ENCODE results near the gene PPP1R1B. TPM values are rescaled to one million over a fixed set of nuclear protein-coding genes. Genes with fewer than 3 reads are reported as not detected.
"Not testable (repeated sequence)": the region's sequence is repeated elsewhere in the genome, so short reads cannot be mapped to it uniquely, and the experiment has no call there.

The PPP1R1B gene
- total RNA-seq, 2 experiments from 2014 or later, result not detected

- Mint-ChIP-seq H3K9me3 (no peaks in the 10 kb centered on the region), H3K27ac (no peak overlapping the region), H3K4me3 (no peak overlapping the region), H3K27me3 (no peaks in the 10 kb centered on the region), H3K36me3 (ENCODE audit: low read depth) (no peaks in the 10 kb centered on the region), H3K4me1 (ENCODE audit: low read depth) (no peaks in the 10 kb centered on the region)
- intact Hi-C loops (cut with micrococcal nuclease), result no loop called here
- POLR2A ChIA-PET, result no interaction called here
- TF ChIP-seq CTCF (IDR thresholded peaks at IDR 0.05), result no peak
- DNase-seq, result no peak
- CTCF ChIA-PET, result interaction anchor here (0.8 to 1.1 kb wide), 2 partner anchors 41 to 73 kb away, joined by 4 to 5 read pairs; no protein-coding TSS in a partner anchor
- no peak for ATAC-seq
Observed at GRCh38 chr17:39581071-39581758, 45.5 kb upstream of the PPP1R1B start.

GRCh38 chr17:39581759-39582085, 45.0 kb upstream of the PPP1R1B start:
- Mint-ChIP-seq H3K4me3 (no peak overlapping the region), H3K9me3 (no peaks in the 10 kb centered on the region), H3K27ac (no peak overlapping the region), H3K36me3 (ENCODE audit: low read depth) (no peaks in the 10 kb centered on the region), H3K27me3 (no peaks in the 10 kb centered on the region), H3K4me1 (ENCODE audit: low read depth) (no peaks in the 10 kb centered on the region)
- ATAC-seq (no peak), DNase-seq (no peak)
- POLR2A ChIA-PET, result no interaction called here
- CTCF ChIA-PET, result interaction anchor here (1.1 kb wide), 1 partner anchor 40 kb away, joined by 5 read pairs; no protein-coding TSS in a partner anchor
- no peak for TF ChIP-seq CTCF (IDR thresholded peaks at IDR 0.05)
- intact Hi-C loops (cut with micrococcal nuclease), result no loop called here

- intact Hi-C loops (cut with micrococcal nuclease), result no loop called here
- CTCF ChIA-PET, result interaction anchor here (1.0 to 1.4 kb wide), 3 partner anchors 41 to 52 kb away, joined by 3 to 5 read pairs (median 4); no protein-coding TSS in a partner anchor
- no peaks in the 10 kb centered on the region for H3K36me3 Mint-ChIP-seq (ENCODE audit: low read depth)
- POLR2A ChIA-PET, result no interaction called here
- ATAC-seq (no peak), DNase-seq (no peak)
- H3K4me3 Mint-ChIP-seq, result no peak overlapping the region
- H3K27me3 Mint-ChIP-seq, result no peaks in the 10 kb centered on the region
- H3K9me3 Mint-ChIP-seq, result no peaks in the 10 kb centered on the region
- H3K27ac Mint-ChIP-seq, result no peak overlapping the region
- no peaks in the 10 kb centered on the region for H3K4me1 Mint-ChIP-seq (ENCODE audit: low read depth)
- no peak for TF ChIP-seq CTCF (IDR thresholded peaks at IDR 0.05)
Observed at GRCh38 chr17:39582658-39583057, 44.1 kb upstream of the PPP1R1B start.

GRCh38 chr17:39590180-39590579, 36.6 kb upstream of the PPP1R1B start:
- DNase-seq; H3K36me3 Mint-ChIP-seq (ENCODE audit: low read depth); H3K9me3 Mint-ChIP-seq; intact Hi-C loops (cut with micrococcal nuclease); H3K4me3 Mint-ChIP-seq; H3K4me1 Mint-ChIP-seq (ENCODE audit: low read depth); ATAC-seq; H3K27ac Mint-ChIP-seq; POLR2A ChIA-PET: not testable (repeated sequence)
- peaks cover 24% of the 10 kb centered on the region for H3K27me3 Mint-ChIP-seq
- CTCF ChIA-PET, result interaction anchor here (2.1 to 2.8 kb wide), 2 partner anchors 14 to 32 kb away, joined by 7 to 13 read pairs; no protein-coding TSS in a partner anchor

- intact Hi-C loops (cut with micrococcal nuclease), result no loop called here
- TF ChIP-seq CTCF (IDR thresholded peaks at IDR 0.05), result no peak
- H3K4me1 Mint-ChIP-seq (ENCODE audit: low read depth), result peaks cover 10% of the 10 kb centered on the region
Observed at GRCh38 chr17:39591958-39592954, 34.5 kb upstream of the PPP1R1B start.

More at GRCh38 chr17:39591958-39592954, 34.5 kb upstream of the PPP1R1B start:
- H3K4me3 Mint-ChIP-seq, result no peak overlapping the region
- H3K27me3 Mint-ChIP-seq, result peaks cover 44% of the 10 kb centered on the region
- ChIA-PET POLR2A (no interaction called here), CTCF (no interaction called here)
- no peaks in the 10 kb centered on the region for H3K9me3 Mint-ChIP-seq
- H3K36me3 Mint-ChIP-seq (ENCODE audit: low read depth), result no peaks in the 10 kb centered on the region
- DNase-seq (peak; percentile 52), ATAC-seq (no peak)
- no peak overlapping the region for H3K27ac Mint-ChIP-seq

Data from activated CD8-positive, alpha-beta T cell treated with anti-CD3 and anti-CD28 coated beads for 36 hours (primary cell).